SKM-1 (cell line): ENCODE measurements around the gene CATSPER1.
A peak's percentile ranks its signal among the peaks of the same experiment; 100 is the strongest.

Experiments
- DNase-seq: peaks from one replicate; lab custom pipeline; 2025; ENCODE audit not compliant: unreplicated experiment; lab: John Stamatoyannopoulos, UW

The CATSPER1 gene

DNA sequence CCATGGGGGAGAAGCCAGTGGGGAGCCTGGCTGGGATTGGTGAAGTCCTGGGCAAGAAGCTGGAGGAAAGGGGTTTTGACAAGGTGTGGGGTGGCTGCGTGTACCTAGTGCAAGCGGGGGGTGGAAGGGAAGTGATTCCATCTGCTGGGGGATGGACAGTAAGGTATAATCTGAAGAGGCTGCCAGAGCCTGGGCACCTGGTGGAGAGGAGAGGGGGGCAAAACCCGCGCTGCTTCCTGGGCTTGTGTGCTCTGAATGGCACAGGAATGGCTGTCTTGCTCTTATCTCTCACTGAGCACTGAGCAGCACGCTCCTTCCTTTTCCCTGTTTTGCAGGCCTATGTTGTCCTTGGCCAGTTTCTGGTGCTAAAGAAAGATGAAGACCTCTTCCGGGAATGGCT is 23.0 kb downstream of the CATSPER1 start:
- DNase-seq: no peak

DNA sequence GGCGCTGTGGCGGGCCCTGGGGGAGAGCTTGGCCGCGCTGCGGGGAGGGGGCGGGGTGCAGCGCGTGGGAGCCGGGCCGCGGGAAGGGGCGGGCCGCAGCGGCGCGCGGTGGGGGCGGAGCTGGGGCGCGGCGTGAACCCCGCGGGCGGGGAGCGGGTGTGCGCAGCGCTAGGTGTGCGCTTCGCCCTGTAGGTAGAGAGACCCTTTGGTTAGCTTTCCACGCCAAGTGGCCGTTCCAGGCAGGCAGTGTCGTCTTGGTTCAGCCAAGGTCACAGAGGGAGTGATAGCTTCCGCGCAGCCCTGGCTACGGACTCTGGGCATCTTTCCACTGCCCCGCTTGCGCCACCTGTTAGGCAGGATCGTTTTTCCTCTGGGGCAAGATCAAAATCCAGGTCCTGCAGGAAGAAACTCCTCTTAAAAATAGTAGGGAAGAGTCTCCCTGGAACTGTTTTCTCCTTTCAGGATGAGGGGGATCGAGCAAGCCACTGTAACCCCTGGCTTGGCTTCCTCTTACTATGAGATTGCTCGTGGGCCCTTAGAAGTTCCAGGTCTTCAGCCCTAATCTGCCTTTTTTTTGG is 23.5 kb downstream of the CATSPER1 start:
- peak; percentile 46 for DNase-seq

GRCh38 chr11:66001942-66002647 is 24.2 kb downstream of the CATSPER1 start, which contains the start of the genes BANF1 and EIF1AD:
Gene BANF1 (plus strand): TSS chr11:66002503. CDS start chr11:66003251, 748 bp downstream.
Gene EIF1AD (minus strand): TSS chr11:66002157. CDS start chr11:66000389, 1,768 bp downstream.
- DNase-seq: peak; percentile 97

DNA sequence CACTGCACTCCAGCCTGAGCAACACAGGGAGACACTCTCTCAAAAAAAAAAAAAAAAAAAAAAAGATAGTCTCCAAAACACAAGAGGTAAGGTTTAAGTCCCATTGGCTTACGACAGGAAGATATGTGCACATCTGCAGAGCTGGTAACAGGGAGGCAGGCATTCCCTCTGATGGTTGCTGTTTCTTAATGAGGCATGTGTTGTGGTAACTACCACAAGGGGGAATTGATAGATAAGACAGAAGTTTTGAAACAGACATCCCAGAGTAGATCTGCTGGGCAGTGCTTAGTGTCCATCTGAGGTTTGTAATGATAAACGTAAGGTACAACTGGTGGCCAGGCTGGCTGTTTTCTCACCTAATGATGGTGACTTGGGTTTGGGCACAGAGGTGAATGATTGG is 29.0 kb downstream of the CATSPER1 start:
- no peak for DNase-seq

DNA sequence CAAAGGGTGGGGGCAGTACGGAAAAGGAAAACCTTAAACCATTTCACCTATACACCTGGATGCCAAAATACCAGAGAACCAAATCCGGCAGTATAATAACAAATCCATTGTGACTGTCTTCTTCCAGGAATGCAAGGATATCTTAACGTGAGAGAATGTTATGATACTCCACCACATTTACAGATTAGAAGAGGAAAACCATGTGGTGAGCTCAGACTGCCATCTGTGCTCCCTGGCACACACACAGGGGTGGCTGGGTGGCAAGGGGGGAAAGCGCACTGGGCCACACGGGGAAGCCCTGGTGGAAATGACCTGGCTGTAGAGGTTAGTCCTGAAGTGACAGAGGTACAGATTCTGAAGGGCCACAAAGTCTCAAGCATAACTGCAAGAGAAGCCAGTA is 34.2 kb downstream of the CATSPER1 start:
- DNase-seq: no peak

GRCh38 chr11:65988791-65989592 is 37.3 kb downstream of the CATSPER1 start:
- DNase-seq: peak; percentile 93

GRCh38 chr11:65987336-65987735 is 38.9 kb downstream of the CATSPER1 start:
- no peak for DNase-seq

DNA sequence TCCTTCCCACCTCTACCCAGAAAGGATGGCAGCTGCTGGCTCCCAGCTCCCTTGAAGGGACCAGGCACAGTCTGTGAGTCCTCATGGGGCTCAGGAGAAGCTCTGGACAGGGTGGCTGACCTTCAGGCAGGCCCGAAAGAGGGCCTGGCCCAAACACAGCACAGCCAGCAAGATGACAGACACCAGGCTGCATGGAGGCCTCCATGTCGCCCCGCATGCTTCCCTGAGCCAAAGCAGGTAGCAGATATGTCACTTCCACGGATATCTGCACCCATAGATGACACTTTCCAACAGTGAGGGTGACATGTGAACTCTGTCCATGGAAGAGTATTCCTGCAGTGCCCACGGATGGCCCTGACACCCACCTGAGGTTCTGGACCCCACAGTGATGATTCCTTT is 42.7 kb downstream of the CATSPER1 start:
- DNase-seq: no peak

GRCh38 chr11:65982824-65983588 is 43.3 kb downstream of the CATSPER1 start:
- DNase-seq: no peak

- no peak for DNase-seq
Observed at GRCh38 chr11:65981972-65982823, 44.1 kb downstream of the CATSPER1 start.

GRCh38 chr11:65981101-65981740 is 45.1 kb downstream of the CATSPER1 start:
- no peak for DNase-seq

DNA sequence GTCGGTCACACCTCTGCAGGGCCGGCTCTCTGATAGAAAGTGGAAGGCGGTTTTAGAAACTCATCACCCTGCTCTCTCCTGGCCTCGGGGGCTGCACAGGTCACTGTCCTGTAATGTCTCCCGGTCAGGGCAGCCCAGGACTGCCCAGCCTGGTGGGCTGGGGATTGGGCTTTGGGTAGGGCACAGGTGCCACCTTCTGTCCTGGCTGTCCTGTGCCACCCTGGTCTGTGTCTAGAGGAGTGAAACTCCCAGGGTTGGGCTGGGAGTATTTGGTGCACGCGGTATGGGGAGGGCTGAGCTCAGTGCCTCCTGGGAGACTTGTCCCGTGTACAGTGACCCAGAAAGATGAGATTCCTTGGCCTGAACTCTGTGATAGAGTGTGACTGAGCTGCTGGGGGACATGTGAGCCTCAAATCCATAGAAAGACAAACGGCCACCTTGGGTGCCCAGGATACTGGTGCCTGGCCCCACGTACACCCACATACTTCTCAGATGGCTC is 47.0 kb downstream of the CATSPER1 start:
- no peak for DNase-seq

GRCh38 chr11:65978391-65979238 is 47.7 kb downstream of the CATSPER1 start:
- no peak for DNase-seq

GRCh38 chr11:65977621-65978390 is 48.5 kb downstream of the CATSPER1 start:
- no peak for DNase-seq

DNA sequence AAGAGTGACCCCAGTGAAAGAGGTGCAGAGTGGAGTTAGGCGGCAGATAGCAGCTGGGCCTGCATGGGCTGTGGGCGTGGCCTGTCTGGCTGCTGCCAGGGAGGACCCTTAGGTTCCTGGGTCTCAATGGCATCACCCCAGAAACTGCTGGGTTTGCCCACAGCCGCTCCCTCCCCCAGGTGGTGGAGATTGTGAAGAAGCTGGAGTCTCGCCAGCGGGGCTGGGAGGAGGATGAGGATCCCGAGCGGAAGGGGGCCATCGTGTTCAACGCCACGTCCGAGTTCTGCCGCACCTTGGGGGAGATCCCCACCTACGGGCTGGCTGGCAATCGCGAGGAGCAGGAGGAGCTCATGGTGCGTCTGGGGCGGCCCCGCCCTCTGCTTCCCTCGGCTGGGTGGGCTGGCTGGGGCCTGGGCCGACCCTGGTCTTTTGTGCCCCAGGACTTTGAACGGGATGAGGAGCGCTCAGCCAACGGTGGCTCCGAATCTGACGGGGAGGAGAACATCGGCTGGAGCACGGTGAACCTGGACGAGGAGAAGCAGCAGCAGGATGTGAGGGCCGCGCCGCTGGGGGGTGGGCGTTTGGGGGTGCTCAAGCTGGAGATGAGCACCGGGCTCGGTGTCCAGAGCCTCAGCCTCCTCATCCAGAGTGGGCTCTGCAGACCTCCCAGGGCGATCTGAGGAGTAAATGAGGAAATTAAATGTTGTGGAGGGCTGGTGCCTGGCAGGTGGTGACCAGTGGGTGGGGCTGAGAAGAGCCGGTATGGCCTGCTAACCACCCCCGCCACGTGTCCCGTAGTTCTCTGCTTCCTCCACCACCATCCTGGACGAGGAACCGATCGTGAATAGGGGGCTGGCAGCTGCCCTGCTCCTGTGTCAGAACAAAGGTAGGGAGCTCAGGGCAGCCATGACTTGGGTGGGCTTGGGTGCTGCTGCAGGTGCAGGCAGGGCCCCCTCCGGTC is 49.8 kb downstream of the CATSPER1 start:
- DNase-seq: no peak

- DNase-seq: no peak
Observed at GRCh38 chr11:65975771-65976170, 50.5 kb downstream of the CATSPER1 start.
